ENCODE results near the gene TOR1B. TPM values are rescaled to one million over a fixed set of nuclear protein-coding genes. Genes with fewer than 3 reads are reported as not detected.

TOR1B gene
- total RNA-seq, 4 donors from 2014 or later, result 19.8 to 54.7 (median 44.5) TPM

- H3K9me3 ChIP-seq, result no peaks in the 10 kb centered on the region
- H3K36me3 ChIP-seq, result peaks cover 0 to 24% (median 0%) of the 10 kb centered on the region in 3 donors
- no peaks in the 10 kb centered on the region for H3K27me3 ChIP-seq
- H3K4me1 ChIP-seq, result peaks cover 0 to 36% (median 11%) of the 10 kb centered on the region in 4 donors
- peak overlapping the region; percentile 84 to 88 (median 86) for H3K27ac ChIP-seq
- no peak for DNase-seq
- TF ChIP-seq CTCF (IDR thresholded peaks at IDR 0.05) (no peak), POLR2A (IDR thresholded peaks at IDR 0.05) (no peak)
- peak overlapping the region; percentile 69 to 94 (median 76) for H3K4me3 ChIP-seq
These were observed 32.9 kb downstream of the TOR1B start for GRCh38 chr9:129835860-129836223.

GRCh38 chr9:129836311-129837007 is 33.5 kb downstream of the TOR1B start:
- no peaks in the 10 kb centered on the region for H3K27me3 ChIP-seq
- H3K9me3 ChIP-seq, result no peaks in the 10 kb centered on the region
- H3K36me3 ChIP-seq, result peaks cover 0 to 18% (median 0%) of the 10 kb centered on the region in 3 donors
- H3K4me1 ChIP-seq, result peaks cover 0 to 36% (median 11%) of the 10 kb centered on the region in 4 donors
- TF ChIP-seq POLR2A (IDR thresholded peaks at IDR 0.05) (no peak), CTCF (IDR thresholded peaks at IDR 0.05) (no peak)
- H3K4me3 ChIP-seq, result peak overlapping the region; percentile 69 to 94 (median 76)
- peak in 2 of 3 donors; percentile 73 to 75 for DNase-seq
- peak overlapping the region in 1 of 4 donors; percentile 88 for H3K27ac ChIP-seq

GRCh38 chr9:129838707-129839259 is 35.8 kb downstream of the TOR1B start:
- peaks cover 0 to 31% (median 10%) of the 10 kb centered on the region in 4 donors for H3K4me1 ChIP-seq
- H3K9me3 ChIP-seq, result no peaks in the 10 kb centered on the region
- no peaks in the 10 kb centered on the region for H3K36me3 ChIP-seq
- TF ChIP-seq CTCF (IDR thresholded peaks at IDR 0.05), result no peak
- no peak for TF ChIP-seq POLR2A (IDR thresholded peaks at IDR 0.05)
- no peak for DNase-seq
- no peak overlapping the region for H3K27ac ChIP-seq
- no peaks in the 10 kb centered on the region for H3K27me3 ChIP-seq
- no peak overlapping the region for H3K4me3 ChIP-seq

- H3K27me3 ChIP-seq, result no peaks in the 10 kb centered on the region
- peak overlapping the region in 1 of 4 donors; percentile 38 for H3K27ac ChIP-seq
- no peaks in the 10 kb centered on the region for H3K9me3 ChIP-seq
- no peak for DNase-seq
- H3K36me3 ChIP-seq, result no peaks in the 10 kb centered on the region
- no peak overlapping the region for H3K4me3 ChIP-seq
- H3K4me1 ChIP-seq, result peaks cover 0 to 24% (median 6%) of the 10 kb centered on the region in 4 donors
- no peak for TF ChIP-seq CTCF (IDR thresholded peaks at IDR 0.05)
- no peak for TF ChIP-seq POLR2A (IDR thresholded peaks at IDR 0.05)
These were observed 36.5 kb downstream of the TOR1B start for GRCh38 chr9:129839324-129840023.

- no peak for TF ChIP-seq CTCF (IDR thresholded peaks at IDR 0.05)
- TF ChIP-seq POLR2A (IDR thresholded peaks at IDR 0.05), result no peak
- peaks cover 0 to 23% (median 6%) of the 10 kb centered on the region in 4 donors for H3K4me1 ChIP-seq
- no peak overlapping the region for H3K4me3 ChIP-seq
- H3K36me3 ChIP-seq, result no peaks in the 10 kb centered on the region
- DNase-seq, result no peak
- H3K27me3 ChIP-seq, result no peaks in the 10 kb centered on the region
- peak overlapping the region in 1 of 4 donors; percentile 38 for H3K27ac ChIP-seq
- H3K9me3 ChIP-seq, result no peaks in the 10 kb centered on the region
These were observed 37.0 kb downstream of the TOR1B start for GRCh38 chr9:129840034-129840433.
